Activated T-helper 17 cell treated with anti-CD3 and anti-CD28 coated beads, Interleukin-2, amount 50 U/mL, for 72 hours (primary cell): ENCODE data around the gene TP53BP2. TPM values are rescaled to one million over a fixed set of nuclear protein-coding genes. Genes with fewer than 3 reads are reported as not detected.
"Not testable (repeated sequence)": the region's sequence is repeated elsewhere in the genome, so short reads cannot be mapped to it uniquely, and the experiment has no call there.

ENCODE experiments used
- ATAC-seq: fragments of 150-1000 bp; cut with Tn5 transposase; replicated peaks from 2 replicates; pipeline ENCODE4 v1.10.0; 2021; ENCODE audit warnings: mild to moderate bottlenecking, moderate library complexity
- H3K27ac Mint-ChIP-seq: one replicate; pipeline ENCODE4 v1.8.0; 2022; ENCODE audit warnings: mixed read lengths
- H3K27me3 Mint-ChIP-seq: one replicate; pipeline ENCODE4 v1.8.0; 2022; ENCODE audit warnings: mixed read lengths
- H3K36me3 Mint-ChIP-seq: one replicate; pipeline ENCODE4 v1.8.0; 2022; ENCODE audit warnings: low read depth, mild to moderate bottlenecking, mixed read lengths
- H3K4me1 Mint-ChIP-seq: one replicate; pipeline ENCODE4 v1.8.0; 2022; ENCODE audit warnings: mixed read lengths
- H3K4me3 Mint-ChIP-seq: one replicate; pipeline ENCODE4 v1.8.0; 2022; ENCODE audit warnings: mild to moderate bottlenecking, mixed read lengths
- H3K9me3 Mint-ChIP-seq: one replicate; pipeline ENCODE4 v1.8.0; 2022; ENCODE audit warnings: mixed read lengths
- total RNA-seq, 2 donors: library from RNA; stranded (reverse); gene quantifications; one replicate each; pipeline ENCODE4 v1.2.3, GENCODE V29; 2022

TP53BP2 gene, protein sequence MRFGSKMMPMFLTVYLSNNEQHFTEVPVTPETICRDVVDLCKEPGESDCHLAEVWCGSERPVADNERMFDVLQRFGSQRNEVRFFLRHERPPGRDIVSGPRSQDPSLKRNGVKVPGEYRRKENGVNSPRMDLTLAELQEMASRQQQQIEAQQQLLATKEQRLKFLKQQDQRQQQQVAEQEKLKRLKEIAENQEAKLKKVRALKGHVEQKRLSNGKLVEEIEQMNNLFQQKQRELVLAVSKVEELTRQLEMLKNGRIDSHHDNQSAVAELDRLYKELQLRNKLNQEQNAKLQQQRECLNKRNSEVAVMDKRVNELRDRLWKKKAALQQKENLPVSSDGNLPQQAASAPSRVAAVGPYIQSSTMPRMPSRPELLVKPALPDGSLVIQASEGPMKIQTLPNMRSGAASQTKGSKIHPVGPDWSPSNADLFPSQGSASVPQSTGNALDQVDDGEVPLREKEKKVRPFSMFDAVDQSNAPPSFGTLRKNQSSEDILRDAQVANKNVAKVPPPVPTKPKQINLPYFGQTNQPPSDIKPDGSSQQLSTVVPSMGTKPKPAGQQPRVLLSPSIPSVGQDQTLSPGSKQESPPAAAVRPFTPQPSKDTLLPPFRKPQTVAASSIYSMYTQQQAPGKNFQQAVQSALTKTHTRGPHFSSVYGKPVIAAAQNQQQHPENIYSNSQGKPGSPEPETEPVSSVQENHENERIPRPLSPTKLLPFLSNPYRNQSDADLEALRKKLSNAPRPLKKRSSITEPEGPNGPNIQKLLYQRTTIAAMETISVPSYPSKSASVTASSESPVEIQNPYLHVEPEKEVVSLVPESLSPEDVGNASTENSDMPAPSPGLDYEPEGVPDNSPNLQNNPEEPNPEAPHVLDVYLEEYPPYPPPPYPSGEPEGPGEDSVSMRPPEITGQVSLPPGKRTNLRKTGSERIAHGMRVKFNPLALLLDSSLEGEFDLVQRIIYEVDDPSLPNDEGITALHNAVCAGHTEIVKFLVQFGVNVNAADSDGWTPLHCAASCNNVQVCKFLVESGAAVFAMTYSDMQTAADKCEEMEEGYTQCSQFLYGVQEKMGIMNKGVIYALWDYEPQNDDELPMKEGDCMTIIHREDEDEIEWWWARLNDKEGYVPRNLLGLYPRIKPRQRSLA
- 10 to 100 TPM; 37.4 to 38.4 TPM for total RNA-seq

GRCh38 chr1:223845810-223846682 is at the start of gene TP53BP2:
TP53BP2 (minus strand) TSS chr1:223845947; CDS start chr1:223845680, 267 bp downstream.
- ATAC-seq = peak; percentile 80
- H3K9me3 Mint-ChIP-seq = no peaks in the 10 kb centered on the region
- peaks cover 14% of the 10 kb centered on the region for H3K36me3 Mint-ChIP-seq
- H3K27ac Mint-ChIP-seq = peak within 1 kb of the TSS; percentile 98
- H3K27me3 Mint-ChIP-seq = no peaks in the 10 kb centered on the region
- peaks cover 30% of the 10 kb centered on the region for H3K4me1 Mint-ChIP-seq
- peak within 1 kb of the TSS; percentile 95 for H3K4me3 Mint-ChIP-seq

DNA sequence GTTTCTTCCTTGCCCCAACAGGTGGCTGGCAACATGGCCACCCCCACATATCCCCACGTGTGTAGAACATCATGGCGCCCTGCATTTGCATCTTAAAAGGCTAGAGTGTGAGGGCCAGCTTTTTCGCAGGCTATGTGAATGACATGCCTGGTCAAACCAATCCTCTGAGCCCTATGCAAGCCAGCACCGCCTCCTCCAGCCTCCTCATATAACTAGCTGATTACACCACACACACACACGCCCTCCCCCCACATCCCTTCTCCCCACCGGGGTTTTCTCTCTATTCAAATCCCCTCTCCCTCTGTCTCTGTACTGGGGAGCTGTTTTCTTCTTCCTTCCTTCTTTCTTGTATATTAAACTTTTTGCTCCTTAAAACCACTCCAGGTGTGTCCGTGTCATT is 44.7 kb upstream of the TP53BP2 start:
- not testable (repeated sequence) for H3K4me3 Mint-ChIP-seq

DNA sequence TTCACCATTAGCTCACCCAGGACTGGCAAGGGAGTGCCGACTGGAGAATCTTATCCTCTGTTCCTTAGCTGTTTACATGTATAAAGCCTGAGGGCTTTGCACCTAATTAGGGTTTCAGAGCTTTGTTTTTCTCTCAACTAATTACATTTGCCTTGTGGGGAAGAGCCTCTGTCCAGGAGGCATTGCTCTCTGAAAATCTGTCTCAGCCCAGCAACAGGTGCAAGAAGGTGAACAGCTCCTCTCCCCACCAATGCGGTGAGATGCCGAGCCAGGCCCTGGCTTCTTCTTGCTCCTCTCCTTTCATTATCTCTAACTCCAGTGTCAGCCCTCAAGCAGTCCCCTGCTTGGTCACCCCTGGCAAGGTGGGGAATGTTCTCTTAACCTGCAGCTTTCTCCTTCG is 43.6 kb upstream of the TP53BP2 start:
- not testable (repeated sequence) for H3K4me1 Mint-ChIP-seq, H3K4me3 Mint-ChIP-seq, ATAC-seq, H3K36me3 Mint-ChIP-seq, H3K27me3 Mint-ChIP-seq, H3K27ac Mint-ChIP-seq, H3K9me3 Mint-ChIP-seq

More for the DNA sequence above, 44.7 kb upstream of the TP53BP2 start:
- H3K27me3 Mint-ChIP-seq, ATAC-seq, H3K4me1 Mint-ChIP-seq, H3K27ac Mint-ChIP-seq, H3K36me3 Mint-ChIP-seq, H3K9me3 Mint-ChIP-seq: not testable (repeated sequence)

- H3K27me3 Mint-ChIP-seq = no peaks in the 10 kb centered on the region
- no peak overlapping the region for H3K27ac Mint-ChIP-seq
- no peak overlapping the region for H3K4me3 Mint-ChIP-seq
- ATAC-seq = peak; percentile 69
- no peaks in the 10 kb centered on the region for H3K36me3 Mint-ChIP-seq
- no peaks in the 10 kb centered on the region for H3K4me1 Mint-ChIP-seq
- H3K9me3 Mint-ChIP-seq = no peaks in the 10 kb centered on the region
These were observed 42.1 kb upstream of the TP53BP2 start for GRCh38 chr1:223887747-223888418.

- H3K27me3 Mint-ChIP-seq = no peaks in the 10 kb centered on the region
- ATAC-seq = no peak
- no peak overlapping the region for H3K4me3 Mint-ChIP-seq
- H3K36me3 Mint-ChIP-seq = no peaks in the 10 kb centered on the region
- no peaks in the 10 kb centered on the region for H3K4me1 Mint-ChIP-seq
- no peaks in the 10 kb centered on the region for H3K9me3 Mint-ChIP-seq
- no peak overlapping the region for H3K27ac Mint-ChIP-seq
These were observed 40.8 kb upstream of the TP53BP2 start for GRCh38 chr1:223886516-223886921.

DNA sequence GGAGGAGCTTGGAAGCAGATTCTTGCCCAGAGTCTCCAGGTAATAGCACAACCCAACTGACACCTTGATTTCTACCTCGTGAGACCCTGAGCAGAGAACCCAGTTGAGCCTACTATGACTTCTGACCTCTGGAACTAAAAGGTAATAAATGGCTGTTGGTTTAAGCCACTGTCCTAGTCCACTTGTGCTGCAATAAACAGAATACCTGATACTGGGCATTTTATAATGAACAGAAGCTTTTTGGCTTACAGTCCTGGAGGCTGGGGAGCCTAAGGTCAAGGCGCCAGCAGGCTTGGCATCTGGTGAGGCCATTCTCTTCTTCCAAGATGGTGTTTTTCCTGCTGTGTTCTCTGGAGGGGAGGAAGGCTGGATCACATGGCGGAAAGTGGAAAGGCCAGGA is 39.9 kb upstream of the TP53BP2 start:
- Mint-ChIP-seq H3K9me3 (no peaks in the 10 kb centered on the region), H3K36me3 (no peaks in the 10 kb centered on the region), H3K4me1 (no peaks in the 10 kb centered on the region), H3K27ac (no peak overlapping the region), H3K27me3 (no peaks in the 10 kb centered on the region), H3K4me3 (no peak overlapping the region)
- ATAC-seq = no peak

- Mint-ChIP-seq H3K27me3 (peaks cover 14% of the 10 kb centered on the region), H3K4me1 (no peaks in the 10 kb centered on the region), H3K36me3 (no peaks in the 10 kb centered on the region), H3K4me3 (no peak overlapping the region), H3K27ac (no peak overlapping the region), H3K9me3 (no peaks in the 10 kb centered on the region)
- no peak for ATAC-seq
These were observed 33.0 kb upstream of the TP53BP2 start for GRCh38 chr1:223878598-223879325.

DNA sequence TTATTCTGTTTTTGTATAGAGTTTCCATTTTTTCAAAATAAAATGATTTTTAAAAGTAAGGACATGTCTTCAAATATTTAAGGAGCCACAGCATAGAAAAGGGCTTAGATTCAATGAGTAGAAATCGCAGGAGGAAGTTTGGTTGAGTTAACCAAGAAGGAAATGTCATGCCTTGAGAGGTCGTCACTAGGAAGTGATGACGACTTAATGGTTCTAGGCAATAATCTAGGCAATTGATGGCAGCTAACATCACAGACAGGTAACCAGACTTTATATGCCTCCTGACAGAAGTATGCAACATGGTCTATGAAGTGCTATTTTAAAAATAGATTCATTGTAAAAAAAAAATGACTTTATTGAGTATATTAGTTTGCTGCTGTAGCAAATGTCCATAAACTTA is 32.1 kb upstream of the TP53BP2 start:
- Mint-ChIP-seq H3K4me1 (no peaks in the 10 kb centered on the region), H3K9me3 (no peaks in the 10 kb centered on the region), H3K27me3 (peaks cover 14% of the 10 kb centered on the region), H3K4me3 (no peak overlapping the region), H3K36me3 (no peaks in the 10 kb centered on the region), H3K27ac (no peak overlapping the region)
- no peak for ATAC-seq

- H3K36me3 Mint-ChIP-seq = no peaks in the 10 kb centered on the region
- H3K4me1 Mint-ChIP-seq = no peaks in the 10 kb centered on the region
- H3K9me3 Mint-ChIP-seq = no peaks in the 10 kb centered on the region
- H3K27ac Mint-ChIP-seq = no peak overlapping the region
- no peak overlapping the region for H3K4me3 Mint-ChIP-seq
- H3K27me3 Mint-ChIP-seq = peaks cover 22% of the 10 kb centered on the region
- no peak for ATAC-seq
These were observed 30.8 kb upstream of the TP53BP2 start for GRCh38 chr1:223876590-223876989.

DNA sequence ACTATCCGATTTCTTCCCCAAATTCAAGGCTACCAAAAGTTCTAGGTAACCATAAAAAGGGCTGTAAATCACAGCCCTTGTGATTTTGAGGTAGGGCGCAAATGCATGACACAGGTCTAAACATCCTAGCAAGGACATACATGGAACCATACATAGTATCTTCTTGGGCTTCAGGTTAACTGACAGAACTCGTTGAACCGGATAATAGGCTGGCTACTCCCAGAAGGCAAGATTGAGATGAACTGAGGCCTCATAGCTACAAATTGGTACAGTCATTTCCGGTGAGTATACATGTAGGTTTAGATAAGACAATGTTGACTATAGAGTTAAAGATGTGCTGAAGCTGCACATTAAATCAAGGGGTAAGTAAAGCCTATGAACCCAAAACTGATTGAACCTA is 27.3 kb upstream of the TP53BP2 start:
- Mint-ChIP-seq H3K27me3 (peaks cover 19% of the 10 kb centered on the region), H3K36me3 (no peaks in the 10 kb centered on the region), H3K27ac (no peak overlapping the region), H3K4me1 (no peaks in the 10 kb centered on the region), H3K9me3 (no peaks in the 10 kb centered on the region), H3K4me3 (no peak overlapping the region)
- no peak for ATAC-seq

- H3K9me3 Mint-ChIP-seq = no peaks in the 10 kb centered on the region
- H3K4me3 Mint-ChIP-seq = no peak overlapping the region
- H3K36me3 Mint-ChIP-seq = no peaks in the 10 kb centered on the region
- no peaks in the 10 kb centered on the region for H3K4me1 Mint-ChIP-seq
- ATAC-seq = no peak
- no peak overlapping the region for H3K27ac Mint-ChIP-seq
- peaks cover 19% of the 10 kb centered on the region for H3K27me3 Mint-ChIP-seq
These were observed 26.7 kb upstream of the TP53BP2 start for GRCh38 chr1:223872308-223872901.

- Mint-ChIP-seq H3K27ac (no peak overlapping the region), H3K27me3 (peaks cover 19% of the 10 kb centered on the region), H3K9me3 (no peaks in the 10 kb centered on the region), H3K4me1 (no peaks in the 10 kb centered on the region), H3K36me3 (no peaks in the 10 kb centered on the region), H3K4me3 (no peak overlapping the region)
- ATAC-seq = no peak
These were observed 25.1 kb upstream of the TP53BP2 start for GRCh38 chr1:223870617-223871574.
